ENCODE data around the gene PEAR1.

The PEAR1 gene

GRCh38 chr1:156948708-156949107 lies 55.2 kb downstream of the PEAR1 start:
- Mint-ChIP-seq H3K9me3 (no peaks in the 10 kb centered on the region), H3K4me1 (ENCODE audit: low read depth) (no peaks in the 10 kb centered on the region), H3K27me3 (no peaks in the 10 kb centered on the region), H3K27ac (no peak overlapping the region), H3K4me3 (no peak overlapping the region), H3K36me3 (ENCODE audit: low read depth) (peaks cover 40% of the 10 kb centered on the region)
- DNase-seq: no peak

GRCh38 chr1:156949127-156949526 lies 55.6 kb downstream of the PEAR1 start:
- no peaks in the 10 kb centered on the region for H3K27me3 Mint-ChIP-seq
- DNase-seq: no peak
- no peaks in the 10 kb centered on the region for H3K9me3 Mint-ChIP-seq
- no peak overlapping the region for H3K27ac Mint-ChIP-seq
- H3K36me3 Mint-ChIP-seq (ENCODE audit: low read depth): peaks cover 40% of the 10 kb centered on the region
- H3K4me3 Mint-ChIP-seq: no peak overlapping the region
- no peaks in the 10 kb centered on the region for H3K4me1 Mint-ChIP-seq (ENCODE audit: low read depth)

GRCh38 chr1:156951371-156951770 lies 57.9 kb downstream of the PEAR1 start:
- Mint-ChIP-seq H3K9me3 (no peaks in the 10 kb centered on the region), H3K27ac (no peak overlapping the region), H3K4me1 (ENCODE audit: low read depth) (no peaks in the 10 kb centered on the region), H3K36me3 (ENCODE audit: low read depth) (peaks cover 41% of the 10 kb centered on the region), H3K27me3 (no peaks in the 10 kb centered on the region), H3K4me3 (no peak overlapping the region)
- DNase-seq: no peak

GRCh38 chr1:156953571-156953970 lies 60.1 kb downstream of the PEAR1 start:
- Mint-ChIP-seq H3K4me3 (no peak overlapping the region), H3K27me3 (no peaks in the 10 kb centered on the region), H3K36me3 (ENCODE audit: low read depth) (peaks cover 54% of the 10 kb centered on the region), H3K4me1 (ENCODE audit: low read depth) (no peaks in the 10 kb centered on the region), H3K9me3 (no peaks in the 10 kb centered on the region), H3K27ac (no peak overlapping the region)
- no peak for DNase-seq

GRCh38 chr1:156956333-156956732 lies 62.8 kb downstream of the PEAR1 start:
- Mint-ChIP-seq H3K4me1 (ENCODE audit: low read depth) (peaks cover 3% of the 10 kb centered on the region), H3K36me3 (ENCODE audit: low read depth) (peaks cover 51% of the 10 kb centered on the region), H3K4me3 (no peak overlapping the region), H3K9me3 (no peaks in the 10 kb centered on the region), H3K27me3 (no peaks in the 10 kb centered on the region), H3K27ac (no peak overlapping the region)
- DNase-seq: no peak

GRCh38 chr1:156957634-156958033 lies 64.1 kb downstream of the PEAR1 start:
- peaks cover 14% of the 10 kb centered on the region for H3K4me1 Mint-ChIP-seq (ENCODE audit: low read depth)
- no peaks in the 10 kb centered on the region for H3K27me3 Mint-ChIP-seq
- no peaks in the 10 kb centered on the region for H3K9me3 Mint-ChIP-seq
- H3K27ac Mint-ChIP-seq: no peak overlapping the region
- DNase-seq: no peak
- H3K36me3 Mint-ChIP-seq (ENCODE audit: low read depth): peaks cover 46% of the 10 kb centered on the region
- no peak overlapping the region for H3K4me3 Mint-ChIP-seq

- DNase-seq: no peak
- Mint-ChIP-seq H3K4me3 (no peak overlapping the region), H3K4me1 (ENCODE audit: low read depth) (peaks cover 19% of the 10 kb centered on the region), H3K27ac (no peak overlapping the region), H3K36me3 (ENCODE audit: low read depth) (peaks cover 46% of the 10 kb centered on the region), H3K9me3 (no peaks in the 10 kb centered on the region), H3K27me3 (no peaks in the 10 kb centered on the region)
Measured at GRCh38 chr1:156958247-156958714, 64.8 kb downstream of the PEAR1 start.

- Mint-ChIP-seq H3K4me1 (ENCODE audit: low read depth) (peaks cover 30% of the 10 kb centered on the region), H3K27me3 (no peaks in the 10 kb centered on the region), H3K36me3 (ENCODE audit: low read depth) (peaks cover 45% of the 10 kb centered on the region), H3K9me3 (no peaks in the 10 kb centered on the region), H3K27ac (no peak overlapping the region), H3K4me3 (no peak overlapping the region)
- no peak for DNase-seq
Measured at GRCh38 chr1:156959414-156959813, 65.9 kb downstream of the PEAR1 start.

GRCh38 chr1:156959925-156960324 lies 66.4 kb downstream of the PEAR1 start:
- no peak for DNase-seq
- Mint-ChIP-seq H3K27ac (no peak overlapping the region), H3K4me1 (ENCODE audit: low read depth) (peaks cover 31% of the 10 kb centered on the region), H3K4me3 (no peak overlapping the region), H3K36me3 (ENCODE audit: low read depth) (peaks cover 40% of the 10 kb centered on the region), H3K27me3 (no peaks in the 10 kb centered on the region), H3K9me3 (no peaks in the 10 kb centered on the region)

- Mint-ChIP-seq H3K4me3 (no peak overlapping the region), H3K27ac (no peak overlapping the region), H3K4me1 (ENCODE audit: low read depth) (peaks cover 31% of the 10 kb centered on the region), H3K27me3 (no peaks in the 10 kb centered on the region), H3K9me3 (no peaks in the 10 kb centered on the region), H3K36me3 (ENCODE audit: low read depth) (peaks cover 27% of the 10 kb centered on the region)
- no peak for DNase-seq
Measured at GRCh38 chr1:156961709-156962108, 68.2 kb downstream of the PEAR1 start.

GRCh38 chr1:156963621-156964020 lies 70.1 kb downstream of the PEAR1 start:
- Mint-ChIP-seq H3K4me1 (ENCODE audit: low read depth) (peaks cover 31% of the 10 kb centered on the region), H3K4me3 (peak overlapping the region; percentile 69)

GRCh38 chr1:156964441-156964840 lies 70.9 kb downstream of the PEAR1 start:
- H3K27me3 Mint-ChIP-seq: no peaks in the 10 kb centered on the region

More at GRCh38 chr1:156963621-156964020, 70.1 kb downstream of the PEAR1 start:
- peaks cover 12% of the 10 kb centered on the region for H3K36me3 Mint-ChIP-seq (ENCODE audit: low read depth)
- DNase-seq: peak; percentile 47
- peak overlapping the region; percentile 86 for H3K27ac Mint-ChIP-seq
- no peaks in the 10 kb centered on the region for H3K9me3 Mint-ChIP-seq
- H3K27me3 Mint-ChIP-seq: no peaks in the 10 kb centered on the region

More at GRCh38 chr1:156964441-156964840, 70.9 kb downstream of the PEAR1 start:
- H3K27ac Mint-ChIP-seq: no peak overlapping the region
- peaks cover 31% of the 10 kb centered on the region for H3K4me1 Mint-ChIP-seq (ENCODE audit: low read depth)
- no peaks in the 10 kb centered on the region for H3K9me3 Mint-ChIP-seq
- H3K4me3 Mint-ChIP-seq: no peak overlapping the region
- no peak for DNase-seq
- H3K36me3 Mint-ChIP-seq (ENCODE audit: low read depth): peaks cover 8% of the 10 kb centered on the region

All from activated T-cell treated with anti-CD3 and anti-CD28 coated beads, Interleukin-2, amount 50 U/mL, for 24 hours (primary cell).